Astrocyte (in vitro differentiated cells and primary cell): ENCODE data around the gene TNFAIP8L3. TPM values are rescaled to one million over a fixed set of nuclear protein-coding genes. Genes with fewer than 3 reads are reported as not detected.

ENCODE experiments used
- DNase-seq: peaks from one replicate; pipeline ENCODE4 v3.0.0-alpha.2; 2010; ENCODE audit warnings: low read depth
- FAIRE-seq: peaks from 2 replicates; lab custom pipeline; 2011; peaks lifted over from hg19 to GRCh38; lab: Jason Lieb, UNC
- H2AFZ ChIP-seq: 2 replicates; pipeline ENCODE4 v1.6.0; 2012; ENCODE audit warnings: low read depth, low read length, inconsistent platforms
- H3K27ac ChIP-seq: 2 replicates; pipeline ENCODE4 v1.5.1; 2011; ENCODE audit warnings: low read depth, low read length, inconsistent platforms
- H3K27me3 ChIP-seq: 2 replicates; pipeline ENCODE4 v1.6.0; 2011; ENCODE audit warnings: low read length, inconsistent platforms; ENCODE audit not compliant: insufficient read depth
- H3K36me3 ChIP-seq: 2 replicates; pipeline ENCODE4 v1.5.1; 2011; ENCODE audit warnings: low read length, inconsistent platforms; ENCODE audit not compliant: insufficient read depth
- H3K4me1 ChIP-seq: 2 replicates; pipeline ENCODE4 v1.5.1; 2011; ENCODE audit warnings: low read length, inconsistent platforms; ENCODE audit not compliant: insufficient read depth
- H3K4me2 ChIP-seq: 2 replicates; pipeline ENCODE4 v1.6.0; 2012; ENCODE audit warnings: low read length, inconsistent platforms
- H3K4me3 ChIP-seq: 2 replicates; pipeline ENCODE4 v1.5.1; 2011; ENCODE audit warnings: low read depth, mild to moderate bottlenecking, low read length, inconsistent platforms; ENCODE audit not compliant: insufficient read depth
- H3K79me2 ChIP-seq: 2 replicates; pipeline ENCODE4 v1.6.0; 2012; ENCODE audit warnings: mild to moderate bottlenecking, low read length, inconsistent platforms; ENCODE audit not compliant: insufficient read depth
- H3K9ac ChIP-seq: 2 replicates; pipeline ENCODE4 v1.6.0; 2012; ENCODE audit warnings: mild to moderate bottlenecking, low read length, inconsistent platforms
- H3K9me3 ChIP-seq: 2 replicates; pipeline ENCODE4 v1.5.1; 2012; ENCODE audit warnings: low read depth, mild to moderate bottlenecking, low read length, inconsistent platforms; ENCODE audit not compliant: insufficient read depth
- H4K20me1 ChIP-seq: 2 replicates; pipeline ENCODE4 v1.6.0; 2012; ENCODE audit warnings: low read length, inconsistent platforms; ENCODE audit not compliant: insufficient read depth
- H3K27ac Mint-ChIP-seq: one replicate; pipeline ENCODE4 v1.8.0; 2021; ENCODE audit warnings: mild to moderate bottlenecking, mixed read lengths; ENCODE audit not compliant: unreplicated experiment
- H3K27me3 Mint-ChIP-seq: one replicate; pipeline ENCODE4 v1.8.0; 2021; ENCODE audit warnings: low read depth, mixed read lengths; ENCODE audit not compliant: unreplicated experiment
- H3K36me3 Mint-ChIP-seq: one replicate; pipeline ENCODE4 v1.8.0; 2021; ENCODE audit warnings: low read depth, mixed read lengths; ENCODE audit not compliant: unreplicated experiment
- H3K4me1 Mint-ChIP-seq: one replicate; pipeline ENCODE4 v1.8.0; 2021; ENCODE audit warnings: low read depth, mixed read lengths; ENCODE audit not compliant: unreplicated experiment
- H3K4me3 Mint-ChIP-seq: one replicate; pipeline ENCODE4 v1.8.0; 2021; ENCODE audit warnings: mild to moderate bottlenecking, moderate library complexity, mixed read lengths; ENCODE audit not compliant: unreplicated experiment
- H3K9me3 Mint-ChIP-seq: one replicate; pipeline ENCODE4 v1.8.0; 2021; ENCODE audit warnings: mild to moderate bottlenecking, mixed read lengths; ENCODE audit not compliant: unreplicated experiment
- EZH2 ChIP-seq: IDR thresholded peaks from 2 replicates; pipeline ENCODE4 v1.6.1; 2012; ENCODE audit warnings: mild to moderate bottlenecking, low read length, inconsistent platforms; ENCODE audit not compliant: insufficient read depth
- total RNA-seq: library from RNA; stranded (reverse); gene quantifications from 2 replicates; pipeline ENCODE4 v1.2.1, GENCODE V29; 2021
- TF ChIP-seq, protein P1 (sequence below): IDR thresholded peaks from 2 replicates; pipeline ENCODE4 v1.5.1; 2011; ENCODE audit warnings: low read depth, mild to moderate bottlenecking, inconsistent platforms, low read length, moderate library complexity; ENCODE audit not compliant: insufficient read depth

The TNFAIP8L3 gene
- total RNA-seq, 1 donor from 2014 or later = 1.1 TPM

GRCh38 chr15:51131596-51132290 is 37.0 kb upstream of the TNFAIP8L3 start:
- peak overlapping the region; percentile 50 for H3K4me2 ChIP-seq
- H3K27me3 ChIP-seq = no peaks in the 10 kb centered on the region
- peaks cover 15% of the 10 kb centered on the region for H3K4me1 ChIP-seq
- H3K4me1 Mint-ChIP-seq = peaks cover 19% of the 10 kb centered on the region
- TF ChIP-seq EZH2 = no peak
- TF ChIP-seq, protein P1, sequence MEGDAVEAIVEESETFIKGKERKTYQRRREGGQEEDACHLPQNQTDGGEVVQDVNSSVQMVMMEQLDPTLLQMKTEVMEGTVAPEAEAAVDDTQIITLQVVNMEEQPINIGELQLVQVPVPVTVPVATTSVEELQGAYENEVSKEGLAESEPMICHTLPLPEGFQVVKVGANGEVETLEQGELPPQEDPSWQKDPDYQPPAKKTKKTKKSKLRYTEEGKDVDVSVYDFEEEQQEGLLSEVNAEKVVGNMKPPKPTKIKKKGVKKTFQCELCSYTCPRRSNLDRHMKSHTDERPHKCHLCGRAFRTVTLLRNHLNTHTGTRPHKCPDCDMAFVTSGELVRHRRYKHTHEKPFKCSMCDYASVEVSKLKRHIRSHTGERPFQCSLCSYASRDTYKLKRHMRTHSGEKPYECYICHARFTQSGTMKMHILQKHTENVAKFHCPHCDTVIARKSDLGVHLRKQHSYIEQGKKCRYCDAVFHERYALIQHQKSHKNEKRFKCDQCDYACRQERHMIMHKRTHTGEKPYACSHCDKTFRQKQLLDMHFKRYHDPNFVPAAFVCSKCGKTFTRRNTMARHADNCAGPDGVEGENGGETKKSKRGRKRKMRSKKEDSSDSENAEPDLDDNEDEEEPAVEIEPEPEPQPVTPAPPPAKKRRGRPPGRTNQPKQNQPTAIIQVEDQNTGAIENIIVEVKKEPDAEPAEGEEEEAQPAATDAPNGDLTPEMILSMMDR = no peak
- H3K4me3 ChIP-seq = no peak overlapping the region
- no peak overlapping the region for H3K4me3 Mint-ChIP-seq
- H3K9me3 Mint-ChIP-seq = peaks cover 4% of the 10 kb centered on the region
- H3K36me3 Mint-ChIP-seq = no peaks in the 10 kb centered on the region
- no peaks in the 10 kb centered on the region for H4K20me1 ChIP-seq
- peak overlapping the region; percentile 42 for H3K9ac ChIP-seq
- no peaks in the 10 kb centered on the region for H3K9me3 ChIP-seq
- no peak for DNase-seq
- no peak overlapping the region for H3K27ac Mint-ChIP-seq
- no peaks in the 10 kb centered on the region for H3K36me3 ChIP-seq
- no peak for FAIRE-seq
- H3K27me3 Mint-ChIP-seq = peaks cover 10% of the 10 kb centered on the region
- no peak overlapping the region for H2AFZ ChIP-seq
- no peaks in the 10 kb centered on the region for H3K79me2 ChIP-seq
- peak overlapping the region; percentile 74 for H3K27ac ChIP-seq

GRCh38 chr15:51130344-51130743 is 35.6 kb upstream of the TNFAIP8L3 start:
- H3K27ac Mint-ChIP-seq = no peak overlapping the region

More at GRCh38 chr15:51130344-51130743, 35.6 kb upstream of the TNFAIP8L3 start:
- H3K9me3 Mint-ChIP-seq = peaks cover 6% of the 10 kb centered on the region
- Histone ChIP-seq H2AFZ (no peak overlapping the region), H4K20me1 (no peaks in the 10 kb centered on the region), H3K36me3 (no peaks in the 10 kb centered on the region), H3K4me1 (peaks cover 15% of the 10 kb centered on the region), H3K9me3 (no peaks in the 10 kb centered on the region), H3K79me2 (no peaks in the 10 kb centered on the region), H3K4me3 (no peak overlapping the region), H3K9ac (no peak overlapping the region), H3K27me3 (no peaks in the 10 kb centered on the region), H3K27ac (no peak overlapping the region), H3K4me2 (no peak overlapping the region)
- no peak for DNase-seq
- FAIRE-seq = no peak
- no peak for TF ChIP-seq EZH2
- TF ChIP-seq, protein P1 = no peak
- H3K36me3 Mint-ChIP-seq = no peaks in the 10 kb centered on the region
- peaks cover 19% of the 10 kb centered on the region for H3K4me1 Mint-ChIP-seq
- no peak overlapping the region for H3K4me3 Mint-ChIP-seq
- H3K27me3 Mint-ChIP-seq = peaks cover 7% of the 10 kb centered on the region
